Neural cell (in vitro differentiated cells): ENCODE measurements around the gene PPP1R12C. TPM values are rescaled to one million over a fixed set of nuclear protein-coding genes. Genes with fewer than 3 reads are reported as not detected.

Source experiments
- H2AFZ ChIP-seq: fragments of 200-600, 300-800 bp; sonication (generic), shearing (Covaris generic); 2 replicates; pipeline ENCODE4 v1.6.0; 2014; ENCODE audit warnings: low read depth, mild to moderate bottlenecking, antibody characterized with exemption, low read length, moderate library complexity
- H3F3A ChIP-seq: fragments of 200-600 bp; shearing (Covaris generic); 2 replicates; pipeline ENCODE4 v1.6.1; 2016; ENCODE audit warnings: mild to moderate bottlenecking, moderate library complexity, mixed read lengths, antibody characterized with exemption, low read length; ENCODE audit not compliant: insufficient read depth, poor library complexity, severe bottlenecking
- H3K27ac ChIP-seq: fragments of 200-600, 300-800 bp; sonication (generic), shearing (Covaris generic); 2 replicates; pipeline ENCODE4 v1.5.1; 2014; ENCODE audit warnings: mild to moderate bottlenecking, low read length, moderate library complexity
- H3K27me3 ChIP-seq: fragments of 300-800, 200-600 bp; sonication (generic), shearing (Covaris generic); 2 replicates; pipeline ENCODE4 v1.6.0; 2014; ENCODE audit warnings: mild to moderate bottlenecking, low read depth, low read length, moderate library complexity; ENCODE audit not compliant: insufficient read depth
- H3K36me3 ChIP-seq: fragments of 300-800, 200-600 bp; sonication (generic), shearing (Covaris generic); 2 replicates; pipeline ENCODE4 v1.5.1; 2014; ENCODE audit warnings: mild to moderate bottlenecking, antibody characterized with exemption, low read length, moderate library complexity; ENCODE audit not compliant: insufficient read depth
- H3K4me2 ChIP-seq: fragments of 300-800, 200-600 bp; sonication (generic), shearing (Covaris generic); 2 replicates; pipeline ENCODE4 v1.6.0; 2014; ENCODE audit warnings: mild to moderate bottlenecking, low read length
- H3K4me3 ChIP-seq: fragments of 300-800, 200-600 bp; sonication (generic), shearing (Covaris generic); 2 replicates; pipeline ENCODE4 v1.5.1; 2014; ENCODE audit warnings: mild to moderate bottlenecking, low read length, moderate library complexity
- H3K79me2 ChIP-seq: fragments of 200-600 bp; shearing (Covaris generic); replicated peaks from 2 replicates; pipeline ENCODE4 v1.6.0; 2014; ENCODE audit warnings: mild to moderate bottlenecking, low read length, moderate library complexity; ENCODE audit not compliant: insufficient read depth
- H3K9ac ChIP-seq: fragments of 300-800, 200-600 bp; sonication (generic), shearing (Covaris generic); 2 replicates; pipeline ENCODE4 v1.6.1; 2016; ENCODE audit warnings: mild to moderate bottlenecking, low read length, mixed read lengths
- H3K9me2 ChIP-seq: fragments of 200-600 bp; shearing (Covaris generic); 2 replicates; pipeline ENCODE4 v1.6.1; 2016; ENCODE audit warnings: mild to moderate bottlenecking, low read length, mixed read lengths; ENCODE audit not compliant: insufficient read depth
- H3K9me3 ChIP-seq: fragments of 200-600, 300-800 bp; sonication (generic), shearing (Covaris generic); 2 replicates; pipeline ENCODE4 v1.6.1; 2016; ENCODE audit warnings: mild to moderate bottlenecking, mixed run types, low read length, moderate library complexity, mixed read lengths
- H4K20me1 ChIP-seq: fragments of 200-600 bp; shearing (Covaris generic); 2 replicates; pipeline ENCODE4 v1.6.1; 2016; ENCODE audit warnings: mild to moderate bottlenecking, mixed run types; ENCODE audit not compliant: insufficient read depth
- EP300 ChIP-seq: fragments of 450-650 bp; conservative IDR thresholded peaks from 2 replicates; pipeline ENCODE4 v1.6.1; 2014; ENCODE audit warnings: antibody characterized with exemption, mild to moderate bottlenecking, moderate library complexity; ENCODE audit not compliant: poor library complexity, severe bottlenecking
- EZH2 ChIP-seq: fragments of 200-600, 300-800 bp; shearing (Covaris generic), sonication (generic); IDR thresholded peaks from 2 replicates; pipeline ENCODE4 v1.6.1; 2014; ENCODE audit warnings: antibody characterized with exemption, low read length, borderline replicate concordance, mild to moderate bottlenecking; ENCODE audit not compliant: insufficient read depth, poor library complexity, severe bottlenecking
- MXI1 ChIP-seq: fragments of 450-650 bp; conservative IDR thresholded peaks from 2 replicates; pipeline ENCODE4 v1.6.1; 2014; ENCODE audit warnings: antibody characterized with exemption, mild to moderate bottlenecking; ENCODE audit not compliant: poor library complexity, severe bottlenecking
- POLR2AphosphoS5 ChIP-seq: IDR thresholded peaks from 2 replicates; pipeline ENCODE4 v1.6.1; 2012
- RAD21 ChIP-seq: fragments of 450-650 bp; conservative IDR thresholded peaks from 2 replicates; pipeline ENCODE4 v1.6.1; 2014; ENCODE audit warnings: antibody characterized with exemption, mild to moderate bottlenecking, moderate library complexity
- SMC3 ChIP-seq: fragments of 450-650 bp; conservative IDR thresholded peaks from 2 replicates; pipeline ENCODE4 v1.6.1; 2014; ENCODE audit warnings: antibody characterized with exemption, mild to moderate bottlenecking, moderate library complexity; ENCODE audit not compliant: poor library complexity
- TAF1 ChIP-seq: IDR thresholded peaks from 2 replicates; pipeline ENCODE4 v1.6.1; 2012; ENCODE audit warnings: low read depth
- polyA plus RNA-seq: library from polyadenylated mRNA; depleted of rRNA; stranded (reverse); fragments of >200 nt; gene quantifications from 2 replicates; pipeline ENCODE4 v1.2.3, GENCODE V29; 2014
- TF ChIP-seq, protein P1 (sequence below): fragments of 450-650 bp; IDR thresholded peaks from 2 replicates; pipeline ENCODE4 v1.5.1; 2014; ENCODE audit warnings: antibody characterized with exemption, mild to moderate bottlenecking, moderate library complexity; ENCODE audit not compliant: poor library complexity, severe bottlenecking
- TF ChIP-seq, protein P2 (sequence below): IDR thresholded peaks from 2 replicates; pipeline ENCODE4 v1.6.1; 2012; ENCODE audit warnings: borderline replicate concordance

PPP1R12C gene
- polyA plus RNA-seq, 1 donor from 2014 or later = 109 TPM

DNA sequence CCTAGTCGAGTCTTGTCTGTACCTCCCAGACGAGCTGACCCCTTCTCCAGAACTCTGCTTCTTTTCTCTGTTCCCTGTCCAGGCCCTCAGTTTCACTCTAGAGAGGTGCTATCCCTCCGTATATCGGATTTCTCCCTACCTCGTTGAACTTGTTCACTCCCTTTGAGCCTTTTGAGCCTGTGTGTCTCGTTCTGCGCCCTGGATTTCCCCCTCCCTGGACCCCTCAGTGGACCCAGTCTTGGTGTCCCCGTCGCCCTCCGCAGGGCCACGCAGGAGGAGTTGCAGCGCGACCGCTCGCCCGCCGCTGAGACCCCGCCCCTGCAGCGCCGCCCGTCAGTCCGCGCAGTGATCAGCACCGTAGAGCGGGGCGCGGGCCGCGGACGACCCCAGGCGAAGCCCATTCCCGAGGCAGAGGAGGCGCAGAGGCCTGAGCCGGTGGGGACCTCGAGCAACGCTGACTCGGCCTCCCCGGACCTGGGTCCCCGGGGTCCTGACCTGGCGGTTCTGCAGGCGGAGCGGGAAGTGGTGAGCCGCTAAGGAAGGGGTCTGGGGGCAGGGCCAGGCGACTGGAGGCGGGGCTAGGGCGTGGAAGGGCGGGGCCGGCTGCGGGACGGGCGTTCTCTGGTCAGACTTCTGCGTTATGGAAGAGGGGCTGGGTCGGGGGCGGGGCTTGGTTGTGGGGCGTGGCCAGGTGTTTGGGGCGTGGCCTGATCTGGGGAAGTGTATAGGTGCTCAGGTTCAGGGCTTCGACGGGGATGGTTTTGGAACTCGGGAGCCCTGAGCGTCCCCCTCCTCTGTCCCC lies 36.3 kb downstream of the PPP1R12C start:
- H3F3A ChIP-seq = no peaks in the 10 kb centered on the region
- no peaks in the 10 kb centered on the region for H4K20me1 ChIP-seq
- H3K27ac ChIP-seq = no peak overlapping the region
- no peak overlapping the region for H3K4me2 ChIP-seq
- H3K27me3 ChIP-seq = peaks cover 47% of the 10 kb centered on the region
- H3K36me3 ChIP-seq = no peaks in the 10 kb centered on the region
- peaks cover 3% of the 10 kb centered on the region for H3K79me2 ChIP-seq
- no peaks in the 10 kb centered on the region for H3K9me2 ChIP-seq
- no peak overlapping the region for H3K9ac ChIP-seq
- no peaks in the 10 kb centered on the region for H3K9me3 ChIP-seq
- H2AFZ ChIP-seq = no peak overlapping the region
- TF ChIP-seq EP300 (no peak), RAD21 (no peak), POLR2AphosphoS5 (no peak), TAF1 (no peak), SMC3 (no peak), MXI1 (no peak), EZH2 (no peak)
- TF ChIP-seq, protein P1, sequence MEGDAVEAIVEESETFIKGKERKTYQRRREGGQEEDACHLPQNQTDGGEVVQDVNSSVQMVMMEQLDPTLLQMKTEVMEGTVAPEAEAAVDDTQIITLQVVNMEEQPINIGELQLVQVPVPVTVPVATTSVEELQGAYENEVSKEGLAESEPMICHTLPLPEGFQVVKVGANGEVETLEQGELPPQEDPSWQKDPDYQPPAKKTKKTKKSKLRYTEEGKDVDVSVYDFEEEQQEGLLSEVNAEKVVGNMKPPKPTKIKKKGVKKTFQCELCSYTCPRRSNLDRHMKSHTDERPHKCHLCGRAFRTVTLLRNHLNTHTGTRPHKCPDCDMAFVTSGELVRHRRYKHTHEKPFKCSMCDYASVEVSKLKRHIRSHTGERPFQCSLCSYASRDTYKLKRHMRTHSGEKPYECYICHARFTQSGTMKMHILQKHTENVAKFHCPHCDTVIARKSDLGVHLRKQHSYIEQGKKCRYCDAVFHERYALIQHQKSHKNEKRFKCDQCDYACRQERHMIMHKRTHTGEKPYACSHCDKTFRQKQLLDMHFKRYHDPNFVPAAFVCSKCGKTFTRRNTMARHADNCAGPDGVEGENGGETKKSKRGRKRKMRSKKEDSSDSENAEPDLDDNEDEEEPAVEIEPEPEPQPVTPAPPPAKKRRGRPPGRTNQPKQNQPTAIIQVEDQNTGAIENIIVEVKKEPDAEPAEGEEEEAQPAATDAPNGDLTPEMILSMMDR = no peak
- TF ChIP-seq, protein P2, sequence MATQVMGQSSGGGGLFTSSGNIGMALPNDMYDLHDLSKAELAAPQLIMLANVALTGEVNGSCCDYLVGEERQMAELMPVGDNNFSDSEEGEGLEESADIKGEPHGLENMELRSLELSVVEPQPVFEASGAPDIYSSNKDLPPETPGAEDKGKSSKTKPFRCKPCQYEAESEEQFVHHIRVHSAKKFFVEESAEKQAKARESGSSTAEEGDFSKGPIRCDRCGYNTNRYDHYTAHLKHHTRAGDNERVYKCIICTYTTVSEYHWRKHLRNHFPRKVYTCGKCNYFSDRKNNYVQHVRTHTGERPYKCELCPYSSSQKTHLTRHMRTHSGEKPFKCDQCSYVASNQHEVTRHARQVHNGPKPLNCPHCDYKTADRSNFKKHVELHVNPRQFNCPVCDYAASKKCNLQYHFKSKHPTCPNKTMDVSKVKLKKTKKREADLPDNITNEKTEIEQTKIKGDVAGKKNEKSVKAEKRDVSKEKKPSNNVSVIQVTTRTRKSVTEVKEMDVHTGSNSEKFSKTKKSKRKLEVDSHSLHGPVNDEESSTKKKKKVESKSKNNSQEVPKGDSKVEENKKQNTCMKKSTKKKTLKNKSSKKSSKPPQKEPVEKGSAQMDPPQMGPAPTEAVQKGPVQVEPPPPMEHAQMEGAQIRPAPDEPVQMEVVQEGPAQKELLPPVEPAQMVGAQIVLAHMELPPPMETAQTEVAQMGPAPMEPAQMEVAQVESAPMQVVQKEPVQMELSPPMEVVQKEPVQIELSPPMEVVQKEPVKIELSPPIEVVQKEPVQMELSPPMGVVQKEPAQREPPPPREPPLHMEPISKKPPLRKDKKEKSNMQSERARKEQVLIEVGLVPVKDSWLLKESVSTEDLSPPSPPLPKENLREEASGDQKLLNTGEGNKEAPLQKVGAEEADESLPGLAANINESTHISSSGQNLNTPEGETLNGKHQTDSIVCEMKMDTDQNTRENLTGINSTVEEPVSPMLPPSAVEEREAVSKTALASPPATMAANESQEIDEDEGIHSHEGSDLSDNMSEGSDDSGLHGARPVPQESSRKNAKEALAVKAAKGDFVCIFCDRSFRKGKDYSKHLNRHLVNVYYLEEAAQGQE = no peak
- peak overlapping the region; percentile 59 for H3K4me3 ChIP-seq

GRCh38 chr19:55080121-55080967 lies 37.1 kb downstream of the PPP1R12C start:
- H3K27ac ChIP-seq = no peak overlapping the region
- H3F3A ChIP-seq = no peaks in the 10 kb centered on the region
- H3K36me3 ChIP-seq = no peaks in the 10 kb centered on the region
- H3K4me2 ChIP-seq = no peak overlapping the region
- H3K4me3 ChIP-seq = peak overlapping the region; percentile 59
- no peaks in the 10 kb centered on the region for H3K9me2 ChIP-seq
- H3K27me3 ChIP-seq = peaks cover 48% of the 10 kb centered on the region
- no peaks in the 10 kb centered on the region for H3K9me3 ChIP-seq
- no peaks in the 10 kb centered on the region for H4K20me1 ChIP-seq
- no peak overlapping the region for H2AFZ ChIP-seq
- TF ChIP-seq MXI1 (no peak), EZH2 (no peak), POLR2AphosphoS5 (no peak), RAD21 (no peak), SMC3 (no peak), EP300 (no peak), TAF1 (no peak)
- TF ChIP-seq, protein P2 = no peak
- TF ChIP-seq, protein P1 = no peak
- no peaks in the 10 kb centered on the region for H3K79me2 ChIP-seq
- no peak overlapping the region for H3K9ac ChIP-seq
